Panc1 (cell line): Measurements from ENCODE around the gene CDIPT. TPM values are rescaled to one million over a fixed set of nuclear protein-coding genes. Genes with fewer than 3 reads are reported as not detected.

Source experiments
- ATAC-seq: fragments of 200-7000 bp; cut with Tn5 transposase; 2 replicates; pipeline ENCODE4 v1.9.1; 2020; ENCODE audit warnings: mild to moderate bottlenecking, moderate library complexity
- BruUV-seq: library from RNA; stranded (reverse); fragments of 400-500 nt; replicated peaks from 2 replicates; lab custom pipeline; 2021; lab: Mats Ljungman, UMichigan
- CTCF ChIA-PET: fragments of 300-600 bp; sonication (Branson Sonifier 250); formaldehyde crosslinking; loops from one replicate; lab custom pipeline; 2022; ENCODE audit warnings: antibody characterized with exemption; lab: Charles Lee
- POLR2A ChIA-PET: fragments of 300-600 bp; sonication (Branson Sonifier 250); formaldehyde crosslinking; loops from one replicate; lab custom pipeline; 2022; ENCODE audit warnings: antibody characterized with exemption; lab: Charles Lee
- DNase-seq: peaks from one replicate; pipeline ENCODE4 v3.0.0-alpha.2; 2010; ENCODE audit warnings: low read depth, low spot score
- H3K27ac ChIP-seq: 2 replicates; pipeline ENCODE4 v1.5.1; 2011; ENCODE audit warnings: mild to moderate bottlenecking, low read length, inconsistent platforms
- H3K27me3 ChIP-seq: fragments of 200-500 bp; sonication (Bioruptor generic); 2 replicates; pipeline ENCODE4 v1.6.0; 2014; ENCODE audit warnings: low read length, inconsistent platforms; ENCODE audit not compliant: control insufficient read depth, insufficient read depth
- H3K36me3 ChIP-seq: fragments of 200-500 bp; sonication (Bioruptor generic); 2 replicates; pipeline ENCODE4 v1.5.1; 2014; ENCODE audit warnings: inconsistent platforms, mild to moderate bottlenecking, low read length, moderate library complexity; ENCODE audit not compliant: control insufficient read depth, insufficient read depth
- H3K4me1 ChIP-seq: 2 replicates; pipeline ENCODE4 v1.5.1; 2011; ENCODE audit warnings: inconsistent platforms, mild to moderate bottlenecking, low read length, moderate library complexity; ENCODE audit not compliant: control insufficient read depth, insufficient read depth
- H3K4me3 ChIP-seq, 2 experiments: 2 replicates each; pipeline ENCODE4 v1.5.1; 2011 to 2012; ENCODE audit warnings: low read depth in 2 of 2, low read length in 2 of 2, mild to moderate bottlenecking in 2 of 2, inconsistent platforms in 1 of 2, moderate library complexity in 1 of 2
- H3K9me3 ChIP-seq: fragments of 200-500 bp; sonication (Bioruptor generic); 2 replicates; pipeline ENCODE4 v1.5.1; 2014; ENCODE audit warnings: low read depth, mild to moderate bottlenecking, inconsistent platforms, low read length, moderate library complexity; ENCODE audit not compliant: control insufficient read depth, insufficient read depth
- CTCF ChIP-seq: fragments of 450-650 bp; IDR thresholded peaks from 2 replicates; pipeline ENCODE4 v1.5.1; 2017; ENCODE audit warnings: mild to moderate bottlenecking
- POLR2AphosphoS5 ChIP-seq: IDR thresholded peaks from 2 replicates; pipeline ENCODE4 v1.6.1; 2012; ENCODE audit warnings: mild to moderate bottlenecking, low read depth, low read length, moderate library complexity
- REST ChIP-seq, 2 experiments: IDR thresholded peaks; 2 replicates each; pipeline ENCODE4 v1.6.1; 2011 to 2012; ENCODE audit warnings: low read depth in 2 of 2, control low read depth in 1 of 2, low read length in 1 of 2, mild to moderate bottlenecking in 1 of 2, moderate library complexity in 1 of 2; ENCODE audit not compliant: insufficient read depth in 1 of 2
- SIN3A ChIP-seq: IDR thresholded peaks from 2 replicates; pipeline ENCODE4 v1.6.1; 2012; ENCODE audit warnings: low read depth, mild to moderate bottlenecking, low read length, moderate library complexity, borderline replicate concordance; ENCODE audit not compliant: insufficient read depth
- TCF7L2 ChIP-seq: IDR thresholded peaks from 2 replicates; pipeline ENCODE4 v1.6.1; 2011; ENCODE audit warnings: mild to moderate bottlenecking, low read depth, low read length, inconsistent platforms
- in situ Hi-C: cut with HindIII; loops from 2 replicates; pipeline ENCODE4 v1.10.0; 2016; ENCODE audit warnings: low sequenced_read_pairs, low pct_unique_long_range_greater_than_20kb
- intact Hi-C: fragments of 100-400 bp; cut with micrococcal nuclease; formaldehyde crosslinking; loops from one replicate; pipeline ENCODE4 v1.10.0; 2022; ENCODE audit not compliant: unreplicated experiment
- total RNA-seq: library from RNA; stranded (reverse); gene quantifications from one replicate; pipeline ENCODE4 v1.2.1, GENCODE V29; 2021; ENCODE audit not compliant: unreplicated experiment

The CDIPT gene
- total RNA-seq, 1 experiment from 2014 or later: 71.6 TPM

GRCh38 chr16:29868396-29869009 is 5.5 kb upstream of the CDIPT start:
- no TSS peak for BruUV-seq
- ChIA-PET POLR2A (no interaction called here), CTCF (no interaction called here)
- intact Hi-C loops: no loop called here
- no peaks in the 10 kb centered on the region for H3K9me3 ChIP-seq
- H3K27me3 ChIP-seq: no peaks in the 10 kb centered on the region
- H3K4me3 ChIP-seq: no peak overlapping the region
- no peaks in the 10 kb centered on the region for H3K4me1 ChIP-seq
- H3K27ac ChIP-seq: no peak overlapping the region
- ATAC-seq: no peak
- no peaks in the 10 kb centered on the region for H3K36me3 ChIP-seq
- no peak for DNase-seq
- in situ Hi-C loops: no loop called here
- TF ChIP-seq REST (IDR thresholded peaks at IDR 0.05; ENCODE audit: insufficient read depth in 1 of 2, low read depth in 2 of 2, low read length in 1 of 2): no peak
- no peak for TF ChIP-seq CTCF
- no peak for TF ChIP-seq POLR2AphosphoS5
- no peak for TF ChIP-seq TCF7L2
- no peak for TF ChIP-seq SIN3A

GRCh38 chr16:29864205-29864604 is 1.2 kb upstream of the CDIPT start:
- Histone ChIP-seq H3K9me3 (no peaks in the 10 kb centered on the region), H3K27ac (no peak overlapping the region), H3K4me1 (no peaks in the 10 kb centered on the region), H3K27me3 (no peaks in the 10 kb centered on the region), H3K36me3 (no peaks in the 10 kb centered on the region), H3K4me3 (no peak overlapping the region)
- DNase-seq (no peak), ATAC-seq (no peak)
- in situ Hi-C loops (no loop called here), intact Hi-C loops (no loop called here)
- CTCF ChIA-PET: interaction anchor here (0.5 to 1.0 kb wide), 2 partner anchors 8 to 16 kb away, joined by 3 to 6 read pairs; no protein-coding TSS in a partner anchor
- BruUV-seq: no TSS peak
- POLR2A ChIA-PET: no interaction called here
- TF ChIP-seq REST (IDR thresholded peaks at IDR 0.05; ENCODE audit: insufficient read depth in 1 of 2, low read depth in 2 of 2, low read length in 1 of 2): no peak
- no peak for TF ChIP-seq SIN3A
- TF ChIP-seq CTCF: no peak
- no peak for TF ChIP-seq TCF7L2
- no peak for TF ChIP-seq POLR2AphosphoS5
